HEK293T (cell line): ENCODE measurements around the gene ASB14.

ENCODE experiments used
- CTCF ChIA-PET: fragments of 350-600 bp; formaldehyde crosslinking; extraction: SDS; loops from one replicate; lab custom pipeline; 2021; ENCODE audit warnings: antibody characterized with exemption, inconsistent platforms; lab: Yijun Ruan, JAX
- POLR2A ChIA-PET: fragments of 350-600 bp; formaldehyde crosslinking; extraction: SDS; loops from one replicate; lab custom pipeline; 2020; ENCODE audit warnings: antibody characterized with exemption, inconsistent platforms; lab: Yijun Ruan, JAX
- DNase-seq: peaks from one replicate; pipeline ENCODE4 v3.0.0; 2012; ENCODE audit warnings: mixed read lengths; ENCODE audit errors: extremely low spot score
- CTBP1 ChIP-seq: fragments of 450-650 bp; IDR thresholded peaks from 2 replicates; pipeline ENCODE4 v1.6.1; 2016; ENCODE audit warnings: borderline replicate concordance
- FOXA1 ChIP-seq: fragments of 450-650 bp; IDR thresholded peaks from 2 replicates; pipeline ENCODE4 v1.6.1; 2016; ENCODE audit warnings: mild to moderate bottlenecking
- L3MBTL2 ChIP-seq: fragments of 450-650 bp; conservative IDR thresholded peaks from 2 replicates; pipeline ENCODE4 v1.6.1; 2016; ENCODE audit warnings: mild to moderate bottlenecking
- LEF1 ChIP-seq: fragments of 450-650 bp; IDR thresholded peaks from 2 replicates; pipeline ENCODE4 v1.6.1; 2017; ENCODE audit warnings: mild to moderate bottlenecking, borderline replicate concordance
- NFRKB ChIP-seq: fragments of 450-650 bp; IDR thresholded peaks from 2 replicates; pipeline ENCODE4 v1.6.1; 2016; ENCODE audit warnings: mild to moderate bottlenecking, moderate library complexity
- PKNOX1 ChIP-seq: fragments of 450-650 bp; IDR thresholded peaks from 2 replicates; pipeline ENCODE4 v1.6.1; 2016
- TARDBP ChIP-seq: fragments of 450-650 bp; IDR thresholded peaks from 2 replicates; pipeline ENCODE4 v1.6.1; 2016

Gene ASB14

GRCh38 chr3:57221883-57222282 lies 70.6 kb downstream of the ASB14 start:
- no peak for DNase-seq
- ChIA-PET CTCF (interaction anchor here (0.8 to 1.0 kb wide), 6 partner anchors 43 to 123 kb away, joined by 3 to 5 read pairs (median 4); no protein-coding TSS in a partner anchor), POLR2A (no interaction called here)
- TF ChIP-seq L3MBTL2 = no peak
- no peak for TF ChIP-seq LEF1
- no peak for TF ChIP-seq NFRKB
- no peak for TF ChIP-seq TARDBP
- TF ChIP-seq PKNOX1 = no peak
- TF ChIP-seq FOXA1 = no peak
- TF ChIP-seq CTBP1 = no peak
